ENCODE data around the gene PRKAR2A. TPM values are rescaled to one million over a fixed set of nuclear protein-coding genes. Genes with fewer than 3 reads are reported as not detected.

The PRKAR2A gene
- 54.2 and 78.9 TPM in 2 replicates for total RNA-seq (2021)
- percentile 65 among the genes with signal in this experiment for Bru-seq, nascent RNA
- BruChase-seq, experiment 1, labeled RNA remaining after a 2-hour chase: percentile 61 among the genes with signal in this experiment
- BruChase-seq, experiment 2, labeled RNA remaining after a 6-hour chase: percentile 80 among the genes with signal in this experiment
- long read RNA-seq, full-length matches to known transcripts: 11 of 26 reads
- long read RNA-seq, partial matches to known transcripts: 1 of 26 reads
- long read RNA-seq, other reads (novel, unspliced or antisense): 14 of 26 reads

- intact Hi-C loops (cut with micrococcal nuclease; ENCODE audit: unreplicated experiment): loop anchor here (2.0 kb wide), 1 partner anchor 51 kb away; the partner anchor contains the start of gene SLC25A20
Observed at GRCh38 chr3:48847504-48848423, at the start of gene PRKAR2A. TSS of gene PRKAR2A (minus strand) at chr3:48847874. CDS start at chr3:48847596, 278 bp downstream.

DNA sequence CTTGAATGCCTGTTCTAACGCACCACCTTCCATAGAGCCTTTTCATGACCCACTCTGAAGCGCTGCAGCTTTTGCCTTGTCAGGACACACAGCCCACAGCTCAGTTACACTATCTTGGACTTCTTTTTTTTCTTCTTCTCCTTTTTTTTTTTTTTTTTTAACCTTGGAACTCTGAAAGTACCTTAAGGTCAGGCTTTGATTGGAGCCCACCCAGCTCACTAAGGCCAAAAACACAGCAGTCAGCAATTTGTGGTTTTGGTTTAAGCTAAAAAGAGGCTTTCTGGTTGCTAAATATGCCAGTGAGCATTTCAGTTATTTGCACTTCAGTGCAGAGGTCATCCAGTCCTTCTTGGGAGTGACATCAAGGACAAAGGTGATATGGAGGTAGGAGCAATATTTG, 49.3 kb upstream of the PRKAR2A start:
- Histone ChIP-seq H3K4me2 (peak overlapping the region; percentile 56), H3K27me3 (ENCODE audit: insufficient read depth, low read depth) (no peaks in the 10 kb centered on the region), H3K79me2 (ENCODE audit: low read depth) (no peaks in the 10 kb centered on the region), H3K9me3 (ENCODE audit: insufficient read depth, low read depth) (no peaks in the 10 kb centered on the region), H3F3A (ENCODE audit: insufficient read depth, low read depth) (peaks cover 23% of the 10 kb centered on the region; the same call in 1 of the 2 replicates), H3K4me1 (replicated peaks; ENCODE audit: insufficient read depth) (peaks cover 26% of the 10 kb centered on the region), H3K9me2 (ENCODE audit: insufficient read depth) (no peaks in the 10 kb centered on the region), H2AFZ (no peak overlapping the region), H3K27ac (0 out of 2 replicates have a peak overlapping the region, but pooled peaks have one; percentile 19), H3K4me3 (no peak overlapping the region), H3K36me3 (ENCODE audit: low read depth) (no peaks in the 10 kb centered on the region), H4K20me1 (ENCODE audit: insufficient read depth) (no peaks in the 10 kb centered on the region)
- intact Hi-C loops (cut with micrococcal nuclease; ENCODE audit: unreplicated experiment): no loop called here
- ChIA-PET POLR2A (ENCODE audit: unreplicated experiment) (interaction anchor here (0.7 kb wide), 1 partner anchor 34 kb away, joined by 4 read pairs; no protein-coding TSS in a partner anchor), CTCF (no interaction called here)
- DNase-seq: no peak
- TF ChIP-seq, protein P1, sequence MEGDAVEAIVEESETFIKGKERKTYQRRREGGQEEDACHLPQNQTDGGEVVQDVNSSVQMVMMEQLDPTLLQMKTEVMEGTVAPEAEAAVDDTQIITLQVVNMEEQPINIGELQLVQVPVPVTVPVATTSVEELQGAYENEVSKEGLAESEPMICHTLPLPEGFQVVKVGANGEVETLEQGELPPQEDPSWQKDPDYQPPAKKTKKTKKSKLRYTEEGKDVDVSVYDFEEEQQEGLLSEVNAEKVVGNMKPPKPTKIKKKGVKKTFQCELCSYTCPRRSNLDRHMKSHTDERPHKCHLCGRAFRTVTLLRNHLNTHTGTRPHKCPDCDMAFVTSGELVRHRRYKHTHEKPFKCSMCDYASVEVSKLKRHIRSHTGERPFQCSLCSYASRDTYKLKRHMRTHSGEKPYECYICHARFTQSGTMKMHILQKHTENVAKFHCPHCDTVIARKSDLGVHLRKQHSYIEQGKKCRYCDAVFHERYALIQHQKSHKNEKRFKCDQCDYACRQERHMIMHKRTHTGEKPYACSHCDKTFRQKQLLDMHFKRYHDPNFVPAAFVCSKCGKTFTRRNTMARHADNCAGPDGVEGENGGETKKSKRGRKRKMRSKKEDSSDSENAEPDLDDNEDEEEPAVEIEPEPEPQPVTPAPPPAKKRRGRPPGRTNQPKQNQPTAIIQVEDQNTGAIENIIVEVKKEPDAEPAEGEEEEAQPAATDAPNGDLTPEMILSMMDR (conservative IDR thresholded peaks at IDR 0.05): no peak
- TF ChIP-seq EZH2 (IDR thresholded peaks at IDR 0.05; ENCODE audit: low read depth): no peak
- BruUV-seq (replicated peaks): no TSS peak

More at GRCh38 chr3:48847504-48848423, at the start of gene PRKAR2A:
- peak within 1 kb of the TSS; percentile 79 for H3K4me2 ChIP-seq
- no peaks in the 10 kb centered on the region for H3K9me3 ChIP-seq (ENCODE audit: insufficient read depth, low read depth)
- peaks cover 12% of the 10 kb centered on the region for H3K4me1 ChIP-seq (replicated peaks; ENCODE audit: insufficient read depth)
- peak within 1 kb of the TSS; percentile 85 for H3K4me3 ChIP-seq
- H2AFZ ChIP-seq: peak within 1 kb of the TSS; percentile 93
- H3K79me2 ChIP-seq (ENCODE audit: low read depth): peaks cover 18% of the 10 kb centered on the region
- BruUV-seq (replicated peaks): TSS peak; percentile 64
- CTCF ChIA-PET: interaction anchor here (0.7 to 0.9 kb wide), 2 partner anchors 17 to 82 kb away, joined by 3 to 6 read pairs; no protein-coding TSS in a partner anchor
- DNase-seq: peak; percentile 66 to 90
- peaks cover 20% of the 10 kb centered on the region for H3F3A ChIP-seq (ENCODE audit: insufficient read depth, low read depth)
- TF ChIP-seq, protein P1 (conservative IDR thresholded peaks at IDR 0.05): no peak
- no peak for TF ChIP-seq EZH2 (IDR thresholded peaks at IDR 0.05; ENCODE audit: low read depth)
- POLR2A ChIA-PET (ENCODE audit: unreplicated experiment): interaction anchor here (0.5 to 1.5 kb wide), 5 partner anchors 110 to 596 kb away, joined by 3 to 5 read pairs (median 3); partner anchors contain the start of gene IP6K2
- H4K20me1 ChIP-seq (ENCODE audit: insufficient read depth): no peaks in the 10 kb centered on the region
- H3K27ac ChIP-seq: peak within 1 kb of the TSS; percentile 54
- H3K27me3 ChIP-seq (ENCODE audit: insufficient read depth, low read depth): no peaks in the 10 kb centered on the region
- no peaks in the 10 kb centered on the region for H3K9me2 ChIP-seq (ENCODE audit: insufficient read depth)
- no peaks in the 10 kb centered on the region for H3K36me3 ChIP-seq (ENCODE audit: low read depth)

GRCh38 chr3:48894516-48894915, 46.8 kb upstream of the PRKAR2A start:
- no peak overlapping the region for H2AFZ ChIP-seq
- H3K4me1 ChIP-seq (replicated peaks; ENCODE audit: insufficient read depth): peaks cover 26% of the 10 kb centered on the region
- no peak for TF ChIP-seq EZH2 (IDR thresholded peaks at IDR 0.05; ENCODE audit: low read depth)
- TF ChIP-seq, protein P1 (conservative IDR thresholded peaks at IDR 0.05): no peak
- intact Hi-C loops (cut with micrococcal nuclease; ENCODE audit: unreplicated experiment): no loop called here
- no peak overlapping the region for H3K27ac ChIP-seq
- no peaks in the 10 kb centered on the region for H3K36me3 ChIP-seq (ENCODE audit: low read depth)
- no peaks in the 10 kb centered on the region for H3K9me3 ChIP-seq (ENCODE audit: insufficient read depth, low read depth)
- no peaks in the 10 kb centered on the region for H4K20me1 ChIP-seq (ENCODE audit: insufficient read depth)
- H3K79me2 ChIP-seq (ENCODE audit: low read depth): no peaks in the 10 kb centered on the region
- DNase-seq: no peak
- H3K4me2 ChIP-seq: no peak overlapping the region
- no peaks in the 10 kb centered on the region for H3K27me3 ChIP-seq (ENCODE audit: insufficient read depth, low read depth)
- no peaks in the 10 kb centered on the region for H3K9me2 ChIP-seq (ENCODE audit: insufficient read depth)
- CTCF ChIA-PET: interaction anchor here (0.6 kb wide), 1 partner anchor 56 kb away, joined by 3 read pairs; no protein-coding TSS in a partner anchor
- no peak overlapping the region for H3K4me3 ChIP-seq
- H3F3A ChIP-seq (ENCODE audit: insufficient read depth, low read depth): peaks cover 23% of the 10 kb centered on the region; the same call in 1 of the 2 replicates
- POLR2A ChIA-PET (ENCODE audit: unreplicated experiment): no interaction called here
- no TSS peak for BruUV-seq (replicated peaks)

All from PC-9 (cell line).